ACHN (cell line): ENCODE results near the gene SHROOM3.

ENCODE experiments used
- DNase-seq: peaks from one replicate; pipeline ENCODE4 v3.0.0-alpha.2; 2015
- in situ Hi-C: cut with HindIII; loops from 2 replicates; pipeline ENCODE4 v1.10.0; 2017; ENCODE audit warnings: low sequenced_read_pairs, low pct_ligation_motif_present, low pct_unique_long_range_greater_than_20kb

SHROOM3 gene

GRCh38 chr4:76690011-76690905 lies 255.2 kb downstream of the SHROOM3 start:
- peak; percentile 40 for DNase-seq
- in situ Hi-C loops, result no loop called here

GRCh38 chr4:76690906-76691275 lies 255.9 kb downstream of the SHROOM3 start:
- DNase-seq, result no peak

GRCh38 chr4:76691807-76692582 lies 257.0 kb downstream of the SHROOM3 start:
- no peak for DNase-seq
- in situ Hi-C loops, result no loop called here

More at GRCh38 chr4:76690906-76691275, 255.9 kb downstream of the SHROOM3 start:
- in situ Hi-C loops, result no loop called here

- in situ Hi-C loops, result no loop called here
- DNase-seq, result no peak
Measured at GRCh38 chr4:76692761-76693160, 257.7 kb downstream of the SHROOM3 start.

GRCh38 chr4:76694056-76694455 lies 259.0 kb downstream of the SHROOM3 start:
- no peak for DNase-seq
- in situ Hi-C loops, result no loop called here

- no peak for DNase-seq
- in situ Hi-C loops, result no loop called here
Measured at GRCh38 chr4:76696109-76696508, 261.1 kb downstream of the SHROOM3 start.

GRCh38 chr4:76697129-76697803 lies 262.2 kb downstream of the SHROOM3 start:
- in situ Hi-C loops, result no loop called here
- no peak for DNase-seq

GRCh38 chr4:76698141-76698540 lies 263.1 kb downstream of the SHROOM3 start:
- in situ Hi-C loops, result no loop called here
- no peak for DNase-seq

- no peak for DNase-seq
- in situ Hi-C loops, result no loop called here
Measured at GRCh38 chr4:76699751-76700310, 264.8 kb downstream of the SHROOM3 start.

GRCh38 chr4:76702440-76703122 lies 267.6 kb downstream of the SHROOM3 start:
- in situ Hi-C loops, result no loop called here

GRCh38 chr4:76703123-76703490 lies 268.1 kb downstream of the SHROOM3 start:
- in situ Hi-C loops, result no loop called here
- DNase-seq, result no peak

More at GRCh38 chr4:76702440-76703122, 267.6 kb downstream of the SHROOM3 start:
- DNase-seq, result no peak

GRCh38 chr4:76703676-76704075 lies 268.6 kb downstream of the SHROOM3 start:
- in situ Hi-C loops, result no loop called here
- DNase-seq, result no peak

GRCh38 chr4:76704133-76704881 lies 269.3 kb downstream of the SHROOM3 start:
- in situ Hi-C loops, result no loop called here
- DNase-seq, result peak; percentile 35

GRCh38 chr4:76705472-76705871 lies 270.4 kb downstream of the SHROOM3 start:
- no peak for DNase-seq
- in situ Hi-C loops, result no loop called here

GRCh38 chr4:76706581-76706980 lies 271.6 kb downstream of the SHROOM3 start:
- in situ Hi-C loops, result no loop called here
- no peak for DNase-seq

GRCh38 chr4:76708971-76709771 lies 274.1 kb downstream of the SHROOM3 start:
- in situ Hi-C loops, result no loop called here
- DNase-seq, result no peak

- DNase-seq, result no peak
- in situ Hi-C loops, result no loop called here
Measured at GRCh38 chr4:76709772-76710090, 274.7 kb downstream of the SHROOM3 start.
